ENCODE results near the gene CACNA2D4.

CACNA2D4 gene

DNA sequence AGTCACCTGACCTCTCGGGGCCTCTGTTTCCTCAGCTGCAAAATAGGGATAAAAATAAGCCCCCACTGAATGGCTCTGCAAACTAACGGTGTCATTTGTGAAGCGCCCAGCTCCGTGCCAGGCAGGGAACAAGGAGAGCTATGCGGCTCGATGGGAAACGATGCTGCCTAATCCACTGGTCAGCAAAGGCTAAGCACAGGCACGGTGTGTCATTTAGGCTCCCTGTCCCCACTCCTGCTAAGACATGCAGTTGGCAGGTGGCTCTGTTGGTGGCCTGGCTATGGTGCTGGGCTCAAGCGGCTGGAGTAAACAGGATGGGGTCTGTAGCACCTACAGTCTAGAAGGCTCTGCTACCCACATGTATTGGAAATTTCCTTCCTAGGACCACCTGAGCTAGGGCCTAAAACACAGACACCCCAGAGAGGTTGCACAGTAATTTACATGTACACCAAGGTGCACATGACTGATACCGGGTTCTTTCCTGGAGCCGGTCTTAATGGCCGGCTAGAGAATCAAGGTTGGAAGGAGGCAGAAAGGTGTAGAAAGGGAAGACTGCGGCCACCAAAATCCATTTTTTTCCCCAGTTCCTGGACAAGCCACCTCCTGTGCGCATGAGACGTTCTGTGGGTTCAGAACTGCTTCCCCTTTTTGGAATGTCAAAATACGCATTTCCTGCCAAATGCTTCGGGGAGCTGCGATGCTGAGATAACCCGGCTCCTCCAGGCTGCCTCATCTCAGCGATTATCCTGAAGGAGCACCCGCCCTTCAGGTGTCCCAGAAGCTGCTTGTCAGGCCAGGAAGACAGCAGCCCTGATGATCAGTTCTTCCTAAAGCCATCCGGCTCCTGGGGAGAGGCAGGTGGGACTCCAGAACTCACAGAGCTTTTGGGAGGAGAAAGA, 1.0 kb downstream of the CACNA2D4 start:
- DNase-seq (ENCODE audit: low read depth) = no peak

DNA sequence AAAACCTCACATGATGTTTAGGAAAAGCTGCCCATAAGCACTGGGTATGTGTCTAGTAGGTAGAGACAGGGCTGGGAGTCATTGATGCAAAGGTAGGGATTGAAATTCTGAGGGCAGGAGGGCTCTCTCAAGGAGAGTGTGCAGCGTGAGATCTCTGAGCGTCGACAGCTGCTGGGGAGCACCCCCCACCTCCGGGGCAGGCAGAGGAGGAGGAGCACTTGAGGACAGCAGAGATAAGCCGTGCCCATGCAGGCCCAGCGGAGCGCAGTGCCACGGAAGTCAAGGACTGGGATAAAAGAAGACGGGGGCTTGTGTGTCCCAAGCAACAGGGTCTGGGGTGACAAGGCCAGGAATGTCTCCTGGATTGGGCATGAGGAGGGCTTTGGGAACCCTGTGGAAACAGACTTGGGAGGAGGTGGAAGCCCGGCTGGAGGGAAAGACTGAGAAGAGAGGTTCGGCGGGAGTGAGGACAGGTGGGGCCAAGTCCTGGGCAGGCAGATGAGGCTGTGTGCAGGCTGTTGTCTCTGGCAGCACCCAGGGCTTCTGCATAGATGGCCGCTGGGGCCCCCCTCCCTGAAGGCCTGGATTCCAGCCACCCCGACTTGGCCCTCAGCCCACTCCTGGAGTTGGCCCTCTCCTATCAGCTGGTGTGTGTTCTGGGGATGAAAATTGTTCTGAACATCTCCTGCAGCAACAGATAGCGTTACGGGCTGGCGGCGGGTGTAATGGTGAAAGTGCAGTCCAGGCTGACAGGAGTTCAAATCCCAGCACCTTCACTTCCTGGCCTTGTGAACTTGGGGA, 1.9 kb downstream of the CACNA2D4 start:
- DNase-seq (ENCODE audit: low read depth) = no peak

DNA sequence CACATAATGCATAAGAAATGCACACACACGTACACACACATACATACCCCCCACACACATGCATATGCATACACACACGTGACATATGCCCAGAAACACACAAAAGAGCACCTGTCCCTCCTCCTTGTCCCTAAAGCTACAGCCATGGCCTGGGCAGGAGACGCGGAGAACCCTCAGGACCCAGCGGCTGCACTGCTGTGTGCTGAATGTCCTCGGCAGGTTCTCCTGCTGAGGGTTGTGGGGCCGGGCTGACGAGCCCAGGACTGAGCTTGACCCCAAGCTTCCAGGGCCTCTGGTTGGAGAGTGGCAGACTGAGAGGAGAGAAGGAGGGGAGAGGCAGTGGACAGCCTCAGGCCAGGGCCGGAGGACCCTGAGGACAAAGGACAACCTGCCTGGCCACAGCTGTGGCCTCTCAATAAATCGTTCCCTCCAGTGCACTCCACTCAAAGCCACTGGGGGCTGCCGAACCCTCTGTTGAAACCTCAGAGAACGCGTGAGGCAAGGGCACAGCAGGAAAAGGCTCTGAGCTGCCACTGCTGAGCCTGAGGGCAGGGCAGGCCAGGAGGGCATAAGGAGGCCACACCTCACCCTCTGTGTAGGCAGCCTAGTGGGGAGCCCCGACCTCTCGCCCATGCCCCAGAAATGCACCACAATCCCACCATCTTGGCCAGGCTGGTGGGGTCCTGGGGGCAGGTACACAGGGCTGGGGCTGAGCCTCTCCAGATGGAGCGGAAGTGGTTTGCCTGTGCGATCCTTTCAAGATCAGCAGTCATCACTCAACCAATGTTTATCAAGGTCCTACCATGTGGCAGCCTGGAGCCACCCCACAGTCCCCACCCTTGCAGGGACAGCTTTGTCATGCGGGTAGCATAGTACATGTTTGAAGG, 3.1 kb downstream of the CACNA2D4 start:
- no peak for DNase-seq (ENCODE audit: low read depth)

DNA sequence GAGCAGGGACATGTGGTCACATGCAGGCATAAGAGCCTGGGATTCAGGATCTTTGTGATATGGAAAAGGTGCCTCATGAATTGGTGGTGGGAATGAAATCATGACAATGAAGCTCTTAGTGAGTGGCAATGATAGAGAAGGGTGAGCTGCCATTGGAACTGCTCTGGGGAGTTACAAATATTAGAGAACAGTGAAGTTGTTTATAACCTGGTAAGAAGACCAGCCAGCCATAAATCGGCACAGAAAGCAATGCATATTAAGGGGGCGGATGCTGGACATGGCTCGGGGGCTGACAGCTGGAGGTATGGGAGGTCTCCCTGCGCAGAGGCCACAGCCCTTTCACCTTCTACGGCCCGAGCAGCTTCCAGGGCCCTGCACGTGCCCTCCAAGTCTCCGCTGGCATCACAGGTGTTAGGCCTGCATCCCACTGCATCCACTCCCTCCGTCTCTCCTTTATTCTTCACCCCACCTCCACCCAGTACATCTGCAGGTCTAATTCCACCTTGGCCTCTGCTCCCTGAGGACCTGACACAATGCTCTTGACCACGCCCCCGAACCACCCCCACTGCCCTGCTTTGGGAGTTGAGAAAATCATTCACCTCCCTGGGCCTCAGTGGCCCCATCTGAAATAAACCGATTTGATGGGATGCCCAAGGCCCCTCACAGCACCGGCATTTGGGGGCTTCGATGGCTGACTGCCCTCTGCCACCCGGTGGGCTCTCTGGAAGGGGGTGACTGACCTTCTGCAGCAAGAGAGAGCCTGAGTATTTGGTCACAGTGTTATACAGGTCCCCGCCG, 4.1 kb downstream of the CACNA2D4 start:
- DNase-seq (ENCODE audit: low read depth) = no peak

DNA sequence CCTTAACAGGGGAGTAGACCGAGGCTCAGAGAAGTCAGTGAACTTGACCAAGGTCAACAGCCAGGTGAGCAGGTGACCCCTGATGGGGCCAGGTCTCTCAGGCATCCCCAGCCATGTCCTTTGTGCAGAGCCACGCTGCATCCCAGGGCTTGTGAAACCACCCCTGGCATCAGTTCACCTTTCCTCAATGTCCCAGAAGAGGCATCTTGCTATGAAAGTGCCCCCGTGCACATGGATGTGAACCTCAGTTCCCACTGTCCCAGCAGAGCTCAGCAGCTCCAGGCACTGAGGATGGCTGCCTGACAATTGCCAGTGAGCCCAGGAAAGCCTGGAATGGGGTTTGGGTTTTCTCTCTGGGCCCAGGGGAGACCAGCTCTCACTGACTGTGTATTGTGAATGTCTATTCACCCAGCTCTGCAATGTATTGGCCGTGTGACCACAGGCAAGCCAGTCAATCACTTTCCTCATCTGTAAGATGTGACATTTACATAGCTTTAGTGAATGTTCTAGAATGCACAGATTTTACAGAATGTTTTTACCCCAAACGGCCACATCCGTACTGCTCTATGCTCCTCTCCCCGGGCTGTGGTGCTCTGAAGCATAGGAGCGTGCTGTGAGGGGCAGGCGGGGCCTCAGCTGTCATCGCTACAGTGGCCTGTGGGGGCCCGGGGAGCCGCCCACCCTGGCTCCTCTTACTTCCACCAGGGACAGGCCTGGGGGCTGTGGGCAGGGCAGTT, 4.9 kb downstream of the CACNA2D4 start:
- DNase-seq (ENCODE audit: low read depth) = no peak

DNA sequence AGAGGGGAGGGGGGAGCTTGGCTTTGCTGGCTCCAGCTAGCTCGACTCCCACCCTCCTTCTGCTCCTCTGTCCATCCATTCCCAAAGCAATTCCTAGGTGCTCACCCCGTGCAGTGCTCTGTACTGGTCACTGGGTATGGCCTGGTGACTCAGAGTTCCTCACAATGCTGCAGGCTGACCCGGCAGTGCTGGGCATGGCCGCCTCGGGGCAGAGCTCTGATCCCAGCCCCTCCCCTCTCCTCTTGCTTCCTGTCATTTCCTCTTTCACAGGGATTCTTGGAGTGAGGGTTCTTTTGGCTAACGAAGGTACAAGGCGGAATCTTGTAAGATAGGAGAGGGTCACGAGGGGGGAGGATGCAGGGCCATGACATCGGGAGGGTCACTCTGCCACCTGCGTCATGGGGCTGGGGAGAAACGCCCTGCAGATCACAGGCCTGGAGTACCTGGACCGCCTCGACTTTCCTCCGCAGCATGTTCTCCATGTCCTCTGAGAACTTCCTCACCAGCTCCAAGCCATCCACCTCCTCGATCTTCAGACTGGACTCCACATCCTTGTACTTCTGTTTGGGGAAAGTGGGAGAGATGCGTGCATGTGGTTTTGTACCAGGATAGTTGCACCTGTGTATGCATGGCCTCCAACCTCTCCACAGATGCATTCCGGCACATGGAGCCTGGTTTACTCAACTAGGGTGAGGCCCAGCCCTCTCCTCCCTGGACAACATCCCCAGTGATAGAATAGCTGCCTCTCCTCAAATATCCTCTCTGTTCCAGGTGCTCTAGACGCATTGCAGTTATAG, 5.7 kb downstream of the CACNA2D4 start:
- DNase-seq (ENCODE audit: low read depth) = no peak

DNA sequence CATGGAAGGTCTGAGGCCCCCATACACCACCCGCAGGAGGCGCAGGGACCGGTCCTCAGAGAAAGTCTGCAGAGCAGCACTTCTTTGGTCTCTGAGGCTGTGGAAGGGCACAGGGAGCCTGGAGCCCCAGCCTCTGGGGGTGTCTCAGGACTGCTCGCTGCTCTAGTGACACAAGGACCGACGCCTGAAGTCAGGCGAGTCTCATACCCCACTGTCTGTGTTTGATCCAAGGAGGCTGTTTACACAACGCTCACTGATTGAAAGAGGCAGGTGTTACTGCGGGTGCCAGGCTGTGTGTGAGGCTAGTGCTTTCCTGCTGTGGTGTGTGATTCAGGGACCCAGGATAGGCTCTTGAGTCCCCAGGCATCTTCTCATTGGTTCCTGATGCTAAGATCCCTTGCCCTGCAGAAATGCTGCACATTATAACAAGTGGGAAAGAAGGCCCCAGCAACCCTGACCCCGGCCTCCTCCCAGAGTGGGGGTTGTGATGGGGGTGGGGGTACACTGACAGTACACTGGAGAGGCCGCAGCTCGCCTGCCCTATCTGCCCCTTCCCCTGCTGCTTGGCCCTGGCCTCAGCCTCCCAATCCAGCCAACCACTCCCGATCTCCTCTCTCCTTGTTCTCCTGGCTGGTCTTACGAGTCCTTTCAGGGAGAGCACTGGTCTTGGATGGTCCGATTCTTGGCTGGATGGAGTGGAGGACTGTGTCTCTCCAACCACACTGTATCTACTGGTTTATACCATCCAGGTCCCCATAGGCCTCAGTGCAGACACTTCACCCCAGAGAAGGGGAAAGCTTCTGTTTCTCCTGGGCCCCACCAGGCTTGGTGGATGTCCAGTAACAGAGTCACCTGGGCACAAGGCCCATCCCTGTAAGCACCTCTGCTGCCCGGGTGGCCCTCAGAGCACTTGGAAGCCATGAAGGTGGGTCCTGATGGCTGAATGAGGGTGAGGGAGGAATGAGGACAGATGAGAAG, 6.6 kb downstream of the CACNA2D4 start:
- no peak for DNase-seq (ENCODE audit: low read depth)

DNA sequence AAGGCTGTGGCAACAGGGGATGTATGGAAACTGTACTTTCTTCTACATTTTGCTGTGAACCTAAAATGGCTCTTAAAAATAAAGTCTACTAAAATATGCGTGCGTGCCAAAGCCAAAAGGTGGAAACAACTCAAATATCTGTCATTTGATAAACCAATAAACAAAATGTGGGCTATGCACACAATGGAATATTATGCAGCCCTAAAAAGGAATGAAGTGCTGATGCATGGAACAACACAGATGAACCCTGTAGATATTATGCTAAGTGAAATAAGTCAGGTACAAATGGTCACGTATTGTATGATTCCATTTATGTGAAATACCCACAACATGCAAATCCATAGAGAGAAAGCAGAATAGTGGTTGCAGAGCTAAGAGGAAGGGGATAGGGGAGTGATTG, 8.0 kb downstream of the CACNA2D4 start:
- no peak for DNase-seq (ENCODE audit: low read depth)

DNA sequence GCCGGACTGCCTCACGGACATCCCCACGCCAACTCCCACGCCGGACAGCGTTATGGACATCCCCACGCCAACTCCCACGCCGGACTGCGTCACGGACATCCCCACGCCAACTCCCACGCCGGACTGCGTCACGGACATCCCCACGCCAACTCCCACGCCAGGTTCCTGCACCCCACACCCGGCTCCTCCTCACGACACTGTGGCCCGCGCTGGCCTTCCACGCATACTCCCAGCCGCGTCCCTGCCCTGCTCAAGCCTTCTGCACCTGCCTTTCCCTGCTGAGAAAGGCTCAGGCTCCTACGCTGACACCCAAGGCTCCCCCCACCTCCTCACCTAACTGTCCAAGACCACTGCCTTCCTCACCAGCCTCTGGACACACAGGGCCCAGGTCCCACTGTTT, 9.7 kb downstream of the CACNA2D4 start:
- no peak for DNase-seq (ENCODE audit: low read depth)

DNA sequence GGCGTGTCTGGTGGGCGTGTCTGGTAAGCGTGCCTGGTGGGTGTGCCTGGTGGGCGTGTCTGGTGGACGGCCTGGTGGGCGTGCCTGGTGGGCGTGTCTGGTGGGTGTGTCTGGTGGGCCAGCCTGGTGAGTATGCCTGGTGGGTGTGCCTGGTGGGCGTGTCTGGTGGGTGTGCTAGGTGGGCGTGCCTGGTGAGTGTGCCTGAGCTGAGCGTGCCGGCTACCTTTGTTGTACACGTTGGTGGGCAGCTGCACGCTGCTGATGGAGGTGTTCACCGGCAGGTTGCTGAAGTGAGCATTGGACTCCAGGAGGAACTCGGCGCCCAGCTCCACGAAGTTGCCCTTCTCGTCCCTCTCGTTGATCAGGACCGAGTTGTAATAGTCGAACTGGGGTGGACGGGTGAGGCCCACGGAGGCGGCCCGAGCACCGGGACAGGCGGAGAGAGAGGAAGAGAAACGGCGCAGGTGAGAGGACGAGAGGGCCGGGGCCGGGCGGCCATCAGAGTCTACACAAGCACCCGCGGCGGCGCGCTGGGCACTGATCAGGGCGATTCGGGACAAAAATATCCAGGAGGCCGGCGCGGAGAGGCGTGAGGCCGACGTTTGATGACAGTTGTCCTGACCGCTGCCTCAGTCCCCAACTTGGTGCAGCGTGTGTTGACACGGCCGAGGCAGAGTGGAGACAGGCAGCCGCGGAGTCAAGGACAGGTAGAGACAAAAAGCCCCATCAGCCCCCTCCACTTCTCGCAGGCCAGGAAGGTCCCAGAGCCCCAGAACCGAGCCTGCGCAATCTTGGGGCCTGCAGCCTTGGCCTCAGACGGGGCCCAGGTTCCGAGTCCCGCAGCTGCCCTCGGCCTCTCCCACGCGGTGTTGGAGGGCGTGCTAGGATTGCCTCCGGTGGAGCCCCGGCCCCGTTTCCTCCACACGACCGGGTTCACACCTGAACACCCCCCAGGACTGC, 10.5 kb downstream of the CACNA2D4 start:
- no peak for DNase-seq (ENCODE audit: low read depth)

DNA sequence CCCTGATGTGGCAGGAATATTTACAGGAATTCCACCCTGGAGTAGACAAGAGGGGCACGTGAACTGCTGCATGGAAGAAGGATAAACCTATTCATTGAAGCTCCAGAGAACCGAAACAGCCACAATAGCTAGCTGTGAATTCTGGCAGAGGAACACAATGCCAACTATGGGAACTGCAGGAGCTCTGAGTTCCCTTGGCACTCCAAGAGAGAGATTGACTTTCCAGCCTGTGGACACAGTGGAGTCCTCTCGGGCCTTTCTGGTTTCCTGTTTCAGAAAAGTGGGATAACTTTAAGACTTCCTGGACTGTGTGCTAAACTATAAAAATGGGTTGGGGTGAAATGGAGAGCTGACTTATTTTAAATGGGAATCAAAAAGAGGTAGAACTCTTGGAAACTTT, 11.9 kb downstream of the CACNA2D4 start:
- DNase-seq (ENCODE audit: low read depth) = no peak

DNA sequence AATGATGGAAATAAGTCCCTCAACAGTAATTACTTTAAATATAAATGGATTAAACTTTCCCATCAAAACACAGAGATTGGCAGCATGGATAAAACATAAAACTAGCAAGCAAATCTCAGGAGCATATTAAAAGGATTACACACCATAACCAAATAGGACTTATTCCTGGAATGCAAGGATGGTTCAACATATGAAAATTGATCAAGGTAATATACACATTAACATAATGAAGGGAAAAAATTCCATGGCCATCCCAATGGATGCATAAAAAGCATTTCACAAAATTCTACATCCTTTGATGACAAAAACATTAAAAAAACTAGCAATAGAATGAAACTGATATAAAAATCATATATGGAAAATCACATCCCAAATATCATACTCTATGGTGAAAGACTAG, 13.6 kb downstream of the CACNA2D4 start:
- DNase-seq (ENCODE audit: low read depth) = no peak

DNA sequence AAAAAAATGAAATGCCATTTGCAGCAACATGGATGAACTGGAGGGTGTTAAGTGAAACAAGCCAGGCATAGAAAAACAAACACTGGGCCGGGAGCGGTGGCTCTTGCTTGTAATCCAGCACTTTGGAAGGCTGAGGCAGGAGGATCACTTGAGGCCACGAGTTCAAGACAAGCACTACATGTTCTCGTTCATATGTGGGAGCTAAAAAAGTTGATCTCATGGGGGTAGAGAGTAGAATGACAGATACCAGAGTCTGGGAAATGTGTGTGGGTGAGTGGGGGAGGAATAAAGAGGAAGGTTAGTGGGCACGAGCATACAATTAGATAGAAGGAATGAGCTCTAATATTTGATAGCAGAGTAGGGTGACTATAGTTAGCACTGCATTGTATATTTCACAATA, 21.5 kb downstream of the CACNA2D4 start:
- no peak for DNase-seq (ENCODE audit: low read depth)

DNA sequence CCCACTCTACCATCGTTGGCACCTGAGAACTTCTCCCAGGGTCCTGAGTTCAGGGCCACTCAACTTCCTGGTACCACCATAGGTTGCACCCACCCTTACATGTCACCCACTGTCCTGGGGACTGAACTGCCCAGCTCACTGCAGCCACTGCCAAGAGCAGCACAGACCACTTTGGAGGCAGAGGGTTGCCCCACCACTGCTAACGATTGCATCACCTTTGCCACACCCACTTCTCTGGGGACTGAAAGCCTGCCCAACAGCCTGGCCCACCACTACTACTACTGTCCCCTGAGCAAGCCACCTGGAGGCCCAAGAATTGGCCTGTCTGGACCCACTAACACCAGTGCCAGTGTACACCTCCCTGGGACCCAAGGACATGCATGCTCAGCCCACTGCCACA, 27.6 kb downstream of the CACNA2D4 start:
- DNase-seq (ENCODE audit: low read depth) = no peak

DNA sequence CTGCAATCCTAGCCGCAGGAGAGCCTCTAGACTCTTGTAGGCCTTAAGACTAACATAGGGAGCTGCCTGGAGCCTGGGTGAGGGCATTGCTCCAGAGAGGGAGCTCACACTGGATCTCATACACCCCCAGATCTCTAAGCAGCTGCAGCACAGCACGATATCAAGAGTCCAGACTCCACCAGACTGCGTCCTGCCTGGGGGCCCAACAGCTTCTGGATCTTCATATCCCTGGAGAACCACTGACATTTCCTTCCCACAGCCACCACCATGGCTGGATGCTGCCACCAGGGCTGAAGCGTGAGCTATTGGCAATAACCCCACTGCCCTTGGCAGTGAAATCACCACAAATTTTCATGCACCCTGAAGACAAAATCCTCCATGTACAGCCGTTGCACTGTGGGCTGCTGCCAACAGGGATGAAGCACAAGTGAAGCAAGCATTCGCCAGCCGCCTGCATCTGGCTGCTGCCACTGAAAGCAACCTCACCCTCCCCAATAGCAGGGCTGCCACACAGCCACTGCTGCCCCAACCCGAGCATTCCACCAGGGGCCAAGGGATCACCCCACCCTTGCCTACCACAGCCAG, 28.2 kb downstream of the CACNA2D4 start:
- no peak for DNase-seq (ENCODE audit: low read depth)

DNA sequence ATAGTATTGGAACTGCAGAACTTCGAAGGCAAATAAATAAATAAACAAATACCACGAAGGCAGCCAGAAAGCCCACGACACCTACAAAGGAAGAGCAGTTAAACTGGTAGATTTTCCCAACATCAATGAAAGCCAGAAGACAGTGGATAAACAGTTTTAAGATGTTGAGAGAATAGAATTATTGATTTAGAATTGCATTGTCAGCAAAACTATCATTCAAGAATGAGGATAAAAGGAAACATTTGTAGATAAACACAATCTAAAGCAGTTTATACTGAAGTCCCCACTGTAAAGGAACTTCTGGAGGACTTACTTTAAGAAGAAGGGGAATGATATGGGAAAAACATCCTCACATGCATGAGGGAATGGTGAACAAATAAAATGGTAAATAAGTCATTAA, 29.5 kb downstream of the CACNA2D4 start:
- DNase-seq (ENCODE audit: low read depth) = no peak

DNA sequence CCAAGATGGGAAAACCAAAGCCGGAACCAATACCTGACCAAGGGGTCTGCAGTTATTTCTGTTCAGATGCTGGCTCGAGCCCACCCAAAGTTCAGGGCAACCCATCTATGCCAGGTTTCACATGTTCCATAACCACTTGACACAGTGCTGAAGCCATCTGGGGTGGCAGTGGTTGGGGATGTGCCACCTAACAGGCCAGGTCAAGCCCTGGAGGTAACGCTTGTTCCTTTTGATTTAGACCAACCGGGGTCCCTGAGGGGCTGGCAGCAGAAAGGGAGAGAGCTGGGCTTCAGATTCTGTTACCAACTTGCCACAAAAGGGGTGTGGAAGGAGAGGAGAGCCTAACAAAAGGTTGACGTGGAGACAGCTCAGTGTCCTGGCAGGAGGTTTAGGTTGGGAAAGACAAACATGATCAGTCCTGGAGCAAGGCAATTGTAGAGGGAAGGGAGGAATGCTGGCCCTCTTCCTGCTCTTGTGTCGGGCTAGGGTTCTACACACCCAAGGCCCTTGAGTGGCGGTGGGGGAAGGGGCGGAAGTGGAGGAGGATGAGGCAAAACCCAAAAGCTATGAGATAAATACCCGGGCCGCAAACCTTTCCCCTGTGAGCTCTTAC, 31.9 kb downstream of the CACNA2D4 start:
- DNase-seq (ENCODE audit: low read depth) = no peak
